DOHH2 (cell line): ENCODE results near the gene ENO4.

ENCODE experiments used
- EZH2phosphoT487 ChIP-seq: fragments of 200-600 bp; sonication (generic); IDR thresholded peaks from 2 replicates; pipeline ENCODE4 v1.6.1; 2017; ENCODE audit warnings: borderline replicate concordance, mild to moderate bottlenecking, antibody characterized with exemption, low read length, moderate library complexity, mixed read lengths
- TF ChIP-seq, protein P1 (sequence below): fragments of 200-600 bp; sonication (generic); IDR thresholded peaks from one replicate; pipeline ENCODE4 v1.5.1; 2014; ENCODE audit warnings: antibody characterized with exemption, mild to moderate bottlenecking, low read depth, low read length; ENCODE audit not compliant: poor library complexity, severe bottlenecking

DNA sequence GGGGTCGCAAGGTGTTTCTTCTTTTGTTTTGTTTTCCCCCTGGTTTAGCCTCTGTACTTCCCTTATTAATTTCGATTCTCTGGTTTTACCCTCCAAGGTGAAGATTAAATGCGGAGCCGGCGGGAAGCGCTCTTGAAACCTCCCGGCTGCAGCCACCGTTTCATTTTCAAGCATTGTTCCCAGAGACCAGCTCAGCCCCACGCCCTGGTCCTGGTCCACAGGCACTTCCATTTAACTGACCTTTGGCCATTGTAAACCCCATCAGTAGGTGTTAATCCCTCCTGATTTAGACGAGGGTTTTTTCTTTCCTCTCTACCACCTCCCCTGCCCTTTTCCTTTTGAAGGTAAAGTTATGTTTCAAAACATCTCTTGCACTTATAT lies 39.2 kb upstream of the ENO4 start:
- TF ChIP-seq, protein P1, sequence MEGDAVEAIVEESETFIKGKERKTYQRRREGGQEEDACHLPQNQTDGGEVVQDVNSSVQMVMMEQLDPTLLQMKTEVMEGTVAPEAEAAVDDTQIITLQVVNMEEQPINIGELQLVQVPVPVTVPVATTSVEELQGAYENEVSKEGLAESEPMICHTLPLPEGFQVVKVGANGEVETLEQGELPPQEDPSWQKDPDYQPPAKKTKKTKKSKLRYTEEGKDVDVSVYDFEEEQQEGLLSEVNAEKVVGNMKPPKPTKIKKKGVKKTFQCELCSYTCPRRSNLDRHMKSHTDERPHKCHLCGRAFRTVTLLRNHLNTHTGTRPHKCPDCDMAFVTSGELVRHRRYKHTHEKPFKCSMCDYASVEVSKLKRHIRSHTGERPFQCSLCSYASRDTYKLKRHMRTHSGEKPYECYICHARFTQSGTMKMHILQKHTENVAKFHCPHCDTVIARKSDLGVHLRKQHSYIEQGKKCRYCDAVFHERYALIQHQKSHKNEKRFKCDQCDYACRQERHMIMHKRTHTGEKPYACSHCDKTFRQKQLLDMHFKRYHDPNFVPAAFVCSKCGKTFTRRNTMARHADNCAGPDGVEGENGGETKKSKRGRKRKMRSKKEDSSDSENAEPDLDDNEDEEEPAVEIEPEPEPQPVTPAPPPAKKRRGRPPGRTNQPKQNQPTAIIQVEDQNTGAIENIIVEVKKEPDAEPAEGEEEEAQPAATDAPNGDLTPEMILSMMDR = no peak
- no peak for TF ChIP-seq EZH2phosphoT487
